T-helper 22 cell (primary cell): ENCODE measurements around the gene NDUFS8.
A peak's percentile ranks its signal among the peaks of the same experiment; 100 is the strongest.

ENCODE experiments used
- DNase-seq: peaks from one replicate; pipeline ENCODE4 v3.0.0-alpha.2; 2020; ENCODE audit warnings: low read depth

The NDUFS8 gene

GRCh38 chr11:68002938-68003845, 27.3 kb upstream of the NDUFS8 start:
- peak; percentile 25 for DNase-seq

GRCh38 chr11:68003846-68004550, 26.5 kb upstream of the NDUFS8 start, which contains the start of gene UNC93B1:
Gene UNC93B1 (minus strand): TSS chr11:68004097. CDS start chr11:68004043, 54 bp downstream.
- DNase-seq: peak; percentile 58

- no peak for DNase-seq
These were observed 25.7 kb upstream of the NDUFS8 start for GRCh38 chr11:68004551-68005335.

- DNase-seq: no peak
These were observed 23.8 kb upstream of the NDUFS8 start for GRCh38 chr11:68006606-68007166.

GRCh38 chr11:68007498-68008380, 22.7 kb upstream of the NDUFS8 start:
- DNase-seq: no peak

- no peak for DNase-seq
These were observed 21.8 kb upstream of the NDUFS8 start for GRCh38 chr11:68008381-68009337.

- no peak for DNase-seq
These were observed 20.9 kb upstream of the NDUFS8 start for GRCh38 chr11:68009391-68010089.

GRCh38 chr11:68010090-68011041, 20.1 kb upstream of the NDUFS8 start, which contains the start of gene ALDH3B1:
Gene ALDH3B1 (plus strand): TSS chr11:68010327. CDS start chr11:68015298, 4,971 bp downstream.
- DNase-seq: no peak

GRCh38 chr11:68011051-68011943, 19.2 kb upstream of the NDUFS8 start:
- DNase-seq: no peak

- no peak for DNase-seq
These were observed 18.2 kb upstream of the NDUFS8 start for GRCh38 chr11:68012044-68012842.

GRCh38 chr11:68012843-68013610, 17.5 kb upstream of the NDUFS8 start:
- DNase-seq: no peak

- DNase-seq: no peak
These were observed 16.8 kb upstream of the NDUFS8 start for GRCh38 chr11:68013611-68014156.

GRCh38 chr11:68014157-68014946, 16.1 kb upstream of the NDUFS8 start:
- no peak for DNase-seq

GRCh38 chr11:68014947-68015447, 15.5 kb upstream of the NDUFS8 start:
- DNase-seq: no peak
